Stimulated activated CD4-positive, alpha-beta T cell treated with anti-CD3 and anti-CD28 coated beads, Interleukin-1b, Interleukin-23, amount 100 ng/mL, for 1 hour (primary cell): Measurements from ENCODE around the gene SULT1A3.
"Not testable (repeated sequence)": the region's sequence is repeated elsewhere in the genome, so short reads cannot be mapped to it uniquely, and the experiment has no call there.

Source experiments
- DNase-seq, 2 donors: peaks; one replicate each; pipeline ENCODE4 v3.0.0-alpha.2; 2020; ENCODE audit warnings: low read depth in 2 of 2

Gene SULT1A3

GRCh38 chr16:30199049-30199448, at the start of gene SULT1A3:
TSS of gene SULT1A3 (plus strand) at chr16:30199255. CDS start at chr16:30200729, 1,474 bp downstream.
- not testable (repeated sequence) for DNase-seq

GRCh38 chr16:30151091-30151490, 48.0 kb upstream of the SULT1A3 start:
- DNase-seq: no peak

GRCh38 chr16:30152517-30152916, 46.5 kb upstream of the SULT1A3 start:
- DNase-seq: no peak

GRCh38 chr16:30155188-30155587, 43.9 kb upstream of the SULT1A3 start:
- DNase-seq: no peak

- DNase-seq: no peak
Measured at GRCh38 chr16:30157214-30157613, 41.8 kb upstream of the SULT1A3 start.

GRCh38 chr16:30163538-30163937, 35.5 kb upstream of the SULT1A3 start:
- no peak for DNase-seq

GRCh38 chr16:30166202-30166902, 32.7 kb upstream of the SULT1A3 start:
- no peak for DNase-seq

GRCh38 chr16:30168746-30169145, 30.3 kb upstream of the SULT1A3 start:
- not testable (repeated sequence) for DNase-seq

- DNase-seq: not testable (repeated sequence)
Measured at GRCh38 chr16:30169416-30169815, 29.6 kb upstream of the SULT1A3 start.

- DNase-seq: not testable (repeated sequence)
Measured at GRCh38 chr16:30170145-30170544, 28.9 kb upstream of the SULT1A3 start.

GRCh38 chr16:30173054-30173453, 26.0 kb upstream of the SULT1A3 start:
- DNase-seq: no peak

GRCh38 chr16:30176876-30177275, 22.2 kb upstream of the SULT1A3 start:
- DNase-seq: not testable (repeated sequence)

- DNase-seq: no peak
Measured at GRCh38 chr16:30179195-30179594, 19.9 kb upstream of the SULT1A3 start.

GRCh38 chr16:30179931-30180330, 19.1 kb upstream of the SULT1A3 start:
- no peak for DNase-seq

- DNase-seq: no peak
Measured at GRCh38 chr16:30180741-30181140, 18.3 kb upstream of the SULT1A3 start.

GRCh38 chr16:30183233-30184095, 15.6 kb upstream of the SULT1A3 start, which contains the start of gene CORO1A:
TSS of gene CORO1A (plus strand) at chr16:30183602. CDS start at chr16:30185210, 1,608 bp downstream.
- peak; percentile 68 to 76 for DNase-seq

- DNase-seq: peak; percentile 22 to 68
Measured at GRCh38 chr16:30184096-30184890, 14.8 kb upstream of the SULT1A3 start.

GRCh38 chr16:30184891-30185682, 14.0 kb upstream of the SULT1A3 start:
- peak in 1 of 2 donors; percentile 1 for DNase-seq

GRCh38 chr16:30185683-30186421, 13.2 kb upstream of the SULT1A3 start:
- peak; percentile 47 to 74 for DNase-seq

GRCh38 chr16:30186444-30186781, 12.6 kb upstream of the SULT1A3 start:
- DNase-seq: no peak
